HG03457 (cell line): ENCODE measurements around the gene SLC26A11.

Experiments
- ATAC-seq: cut with Tn5 transposase; IDR thresholded peaks from one replicate; pipeline ENCODE4 v1.9.1; 2021; ENCODE audit warnings: moderate number of reproducible peaks; ENCODE audit not compliant: unreplicated experiment

The SLC26A11 gene

GRCh38 chr17:80277751-80278671, 57.8 kb downstream of the SLC26A11 start:
- no peak for ATAC-seq

- ATAC-seq = no peak
Measured at GRCh38 chr17:80279895-80280294, 59.7 kb downstream of the SLC26A11 start.

- ATAC-seq = no peak
Measured at GRCh38 chr17:80281516-80281915, 61.3 kb downstream of the SLC26A11 start.

- ATAC-seq = no peak
Measured at GRCh38 chr17:80283116-80283852, 63.1 kb downstream of the SLC26A11 start.

GRCh38 chr17:80284631-80285030, 64.4 kb downstream of the SLC26A11 start:
- no peak for ATAC-seq

GRCh38 chr17:80285237-80285920, 65.2 kb downstream of the SLC26A11 start:
- ATAC-seq = no peak

GRCh38 chr17:80286638-80286960, 66.4 kb downstream of the SLC26A11 start:
- ATAC-seq = no peak

GRCh38 chr17:80287038-80287437, 66.8 kb downstream of the SLC26A11 start:
- no peak for ATAC-seq

GRCh38 chr17:80287806-80288567, 67.8 kb downstream of the SLC26A11 start:
- no peak for ATAC-seq

GRCh38 chr17:80289616-80290015, 69.4 kb downstream of the SLC26A11 start:
- no peak for ATAC-seq

GRCh38 chr17:80290156-80290555, 69.9 kb downstream of the SLC26A11 start:
- no peak for ATAC-seq

- no peak for ATAC-seq
Measured at GRCh38 chr17:80291260-80291659, 71.0 kb downstream of the SLC26A11 start.

GRCh38 chr17:80291691-80292487, 71.7 kb downstream of the SLC26A11 start:
- no peak for ATAC-seq

GRCh38 chr17:80292521-80292971, 72.3 kb downstream of the SLC26A11 start:
- no peak for ATAC-seq

- ATAC-seq = no peak
Measured at GRCh38 chr17:80294210-80294609, 74.0 kb downstream of the SLC26A11 start.

- ATAC-seq = no peak
Measured at GRCh38 chr17:80294653-80295052, 74.4 kb downstream of the SLC26A11 start.

GRCh38 chr17:80295146-80295545, 74.9 kb downstream of the SLC26A11 start:
- ATAC-seq = no peak

- no peak for ATAC-seq
Measured at GRCh38 chr17:80295559-80295958, 75.3 kb downstream of the SLC26A11 start.

- no peak for ATAC-seq
Measured at GRCh38 chr17:80296221-80296620, 76.0 kb downstream of the SLC26A11 start.

- no peak for ATAC-seq
Measured at GRCh38 chr17:80297996-80298560, 77.9 kb downstream of the SLC26A11 start.
